OCI-M2 (cell line): ENCODE results near the gene FIGN.

Experiments
- DNase-seq: peaks from one replicate; lab custom pipeline; 2025; ENCODE audit not compliant: unreplicated experiment; lab: John Stamatoyannopoulos, UW

The FIGN gene

GRCh38 chr2:163737563-163737962, 1.8 kb upstream of the FIGN start:
- no peak for DNase-seq

GRCh38 chr2:163737190-163737439, 1.3 kb upstream of the FIGN start:
- no peak for DNase-seq

- no peak for DNase-seq
Measured at GRCh38 chr2:163736433-163737189, 803 bp upstream of the FIGN start.

- no peak for DNase-seq
Measured at GRCh38 chr2:163734881-163735684, 725 bp downstream of the FIGN start.

GRCh38 chr2:163734401-163734800, 1.4 kb downstream of the FIGN start:
- DNase-seq, result no peak

- no peak for DNase-seq
Measured at GRCh38 chr2:163733956-163734355, 1.9 kb downstream of the FIGN start.

- DNase-seq, result no peak
Measured at GRCh38 chr2:163733301-163733938, 2.4 kb downstream of the FIGN start.

GRCh38 chr2:163732727-163733126, 3.1 kb downstream of the FIGN start:
- DNase-seq, result no peak

GRCh38 chr2:163731735-163732134, 4.1 kb downstream of the FIGN start:
- DNase-seq, result no peak

- DNase-seq, result no peak
Measured at GRCh38 chr2:163730556-163730955, 5.3 kb downstream of the FIGN start.

GRCh38 chr2:163729636-163730273, 6.1 kb downstream of the FIGN start:
- DNase-seq, result no peak

GRCh38 chr2:163723881-163724280, 11.9 kb downstream of the FIGN start:
- DNase-seq, result no peak

- no peak for DNase-seq
Measured at GRCh38 chr2:163723348-163723747, 12.5 kb downstream of the FIGN start.

- no peak for DNase-seq
Measured at GRCh38 chr2:163719331-163719730, 16.5 kb downstream of the FIGN start.

GRCh38 chr2:163717993-163718680, 17.7 kb downstream of the FIGN start:
- DNase-seq, result no peak

GRCh38 chr2:163717515-163717914, 18.3 kb downstream of the FIGN start:
- no peak for DNase-seq

- no peak for DNase-seq
Measured at GRCh38 chr2:163716101-163716500, 19.7 kb downstream of the FIGN start.

- no peak for DNase-seq
Measured at GRCh38 chr2:163715668-163716067, 20.1 kb downstream of the FIGN start.

GRCh38 chr2:163715199-163715598, 20.6 kb downstream of the FIGN start:
- no peak for DNase-seq

- DNase-seq, result no peak
Measured at GRCh38 chr2:163713534-163714311, 22.1 kb downstream of the FIGN start.
